ENCODE results near the gene MAP3K15.

DNA sequence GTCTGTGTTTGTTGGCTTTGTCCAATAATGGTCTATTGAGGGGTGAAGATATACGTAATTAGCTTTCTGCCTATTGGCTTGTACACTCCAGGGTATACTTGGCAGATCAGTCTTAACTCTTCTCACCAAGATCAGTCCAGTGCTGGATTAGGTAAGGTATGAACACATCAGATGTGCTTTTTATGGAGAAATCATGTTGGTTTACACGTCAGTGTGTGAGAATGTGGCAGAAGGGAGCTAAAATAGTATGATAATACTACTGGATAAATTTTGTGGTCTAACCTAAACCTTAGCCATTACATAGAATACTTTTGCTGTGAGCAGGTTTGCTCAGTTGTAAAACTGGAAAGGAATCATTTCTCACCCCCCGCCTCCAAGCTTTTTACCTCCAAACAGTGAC is 167.4 kb downstream of the MAP3K15 start:
- TF ChIP-seq GATA2 (IDR thresholded peaks at IDR 0.05; ENCODE audit: low read depth, low read length): no peak
- no peak for TF ChIP-seq GATA3 (IDR thresholded peaks at IDR 0.05; ENCODE audit: low read depth, low read length)
